Retinal pigment epithelial cell (primary cell): ENCODE results near the gene IL27RA.

Experiments
- DNase-seq: peaks from one replicate; pipeline ENCODE4 v3.0.0-alpha.2; 2010; ENCODE audit warnings: low read depth
- H3K4me3 ChIP-seq: 2 replicates; pipeline ENCODE4 v1.5.1; 2011; ENCODE audit warnings: mild to moderate bottlenecking, low read length, control low read depth, moderate library complexity
- TF ChIP-seq, protein P1 (sequence below): conservative IDR thresholded peaks from 2 replicates; pipeline ENCODE4 v1.5.1; 2011; ENCODE audit warnings: low read depth, low read length, control low read depth, inconsistent platforms

Gene IL27RA

GRCh38 chr19:14091081-14091812 lies 59.7 kb downstream of the IL27RA start:
- no peak for DNase-seq
- peak overlapping the region; percentile 80 for H3K4me3 ChIP-seq
- TF ChIP-seq, protein P1, sequence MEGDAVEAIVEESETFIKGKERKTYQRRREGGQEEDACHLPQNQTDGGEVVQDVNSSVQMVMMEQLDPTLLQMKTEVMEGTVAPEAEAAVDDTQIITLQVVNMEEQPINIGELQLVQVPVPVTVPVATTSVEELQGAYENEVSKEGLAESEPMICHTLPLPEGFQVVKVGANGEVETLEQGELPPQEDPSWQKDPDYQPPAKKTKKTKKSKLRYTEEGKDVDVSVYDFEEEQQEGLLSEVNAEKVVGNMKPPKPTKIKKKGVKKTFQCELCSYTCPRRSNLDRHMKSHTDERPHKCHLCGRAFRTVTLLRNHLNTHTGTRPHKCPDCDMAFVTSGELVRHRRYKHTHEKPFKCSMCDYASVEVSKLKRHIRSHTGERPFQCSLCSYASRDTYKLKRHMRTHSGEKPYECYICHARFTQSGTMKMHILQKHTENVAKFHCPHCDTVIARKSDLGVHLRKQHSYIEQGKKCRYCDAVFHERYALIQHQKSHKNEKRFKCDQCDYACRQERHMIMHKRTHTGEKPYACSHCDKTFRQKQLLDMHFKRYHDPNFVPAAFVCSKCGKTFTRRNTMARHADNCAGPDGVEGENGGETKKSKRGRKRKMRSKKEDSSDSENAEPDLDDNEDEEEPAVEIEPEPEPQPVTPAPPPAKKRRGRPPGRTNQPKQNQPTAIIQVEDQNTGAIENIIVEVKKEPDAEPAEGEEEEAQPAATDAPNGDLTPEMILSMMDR, result peak; percentile 18

DNA sequence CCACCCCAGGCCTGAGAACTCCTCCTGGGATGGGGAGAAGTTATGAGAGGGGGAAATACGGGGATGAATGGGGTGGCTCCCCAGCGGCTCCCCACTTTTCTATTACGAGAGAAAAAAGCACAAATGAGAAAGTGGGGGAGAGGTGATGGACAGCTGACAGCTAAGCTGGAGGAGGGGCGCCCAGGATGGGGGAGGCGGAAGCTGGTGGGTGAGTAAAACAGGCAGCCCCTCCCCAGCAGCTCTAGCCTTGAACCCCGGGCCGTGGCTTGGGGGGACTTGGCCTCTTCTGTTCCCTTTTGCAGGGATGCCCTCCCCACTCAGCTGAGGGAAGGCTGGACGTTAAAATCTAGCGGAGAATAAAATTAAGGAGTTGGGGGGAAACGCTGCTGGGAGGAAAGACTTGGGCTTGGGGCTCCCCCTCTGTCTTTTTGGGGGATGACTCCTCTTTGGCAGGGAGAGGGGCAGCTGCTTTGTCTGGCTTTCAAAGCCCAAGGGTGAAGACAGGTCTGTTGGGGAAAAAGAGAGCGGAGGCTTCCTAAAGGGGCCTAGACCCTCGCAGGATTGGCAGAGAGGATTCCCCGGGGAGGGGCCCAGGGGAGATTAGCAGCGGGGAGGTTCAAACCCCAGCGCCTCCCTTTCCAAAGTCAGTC lies 60.4 kb downstream of the IL27RA start:
- H3K4me3 ChIP-seq, result peak overlapping the region; percentile 80
- TF ChIP-seq, protein P1, result no peak
- DNase-seq, result no peak

GRCh38 chr19:14093117-14093823 lies 61.7 kb downstream of the IL27RA start:
- TF ChIP-seq, protein P1, result no peak
- DNase-seq, result no peak
- no peak overlapping the region for H3K4me3 ChIP-seq

GRCh38 chr19:14094854-14095253 lies 63.3 kb downstream of the IL27RA start:
- no peak overlapping the region for H3K4me3 ChIP-seq
- TF ChIP-seq, protein P1, result no peak
- DNase-seq, result no peak

- no peak overlapping the region for H3K4me3 ChIP-seq
- TF ChIP-seq, protein P1, result peak; percentile 22
- no peak for DNase-seq
These were observed 64.9 kb downstream of the IL27RA start for GRCh38 chr19:14096272-14096992.

DNA sequence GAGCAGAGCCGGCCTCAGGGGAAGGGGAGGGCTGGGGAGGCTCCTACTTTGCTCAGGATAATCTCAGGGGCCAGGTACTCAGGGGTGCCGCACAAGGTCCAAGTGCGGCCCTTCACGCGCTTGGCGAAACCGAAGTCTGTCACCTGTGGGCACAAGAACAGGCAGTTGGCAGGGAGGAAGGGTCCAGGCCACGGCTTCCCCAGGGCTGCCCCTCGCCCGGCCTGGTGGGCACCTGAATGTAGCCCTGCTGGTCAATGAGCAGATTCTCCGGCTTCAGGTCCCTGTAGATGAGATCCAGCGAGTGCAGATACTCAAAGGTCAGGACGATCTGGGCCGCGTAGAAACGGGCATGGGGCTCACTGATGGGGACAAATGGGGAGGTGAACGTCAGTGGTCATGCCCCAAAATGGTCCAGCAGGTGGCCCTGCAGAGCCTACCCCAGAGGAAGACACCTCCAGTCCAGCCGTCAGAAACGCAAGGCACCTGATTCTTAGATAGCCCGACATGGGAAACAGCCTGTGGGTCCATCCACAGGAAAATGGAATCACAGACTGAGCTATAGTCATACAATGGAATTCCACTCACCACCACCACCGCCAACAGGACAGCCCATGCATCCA lies 66.1 kb downstream of the IL27RA start:
- H3K4me3 ChIP-seq, result no peak overlapping the region
- TF ChIP-seq, protein P1, result peak; percentile 22
- DNase-seq, result no peak
